Mesothelial cell of epicardium (in vitro differentiated cells): ENCODE measurements around the gene ADARB1. TPM values are rescaled to one million over a fixed set of nuclear protein-coding genes. Genes with fewer than 3 reads are reported as not detected.
A peak's percentile ranks its signal among the peaks of the same experiment; 100 is the strongest.

Experiments used
- DNase-seq, 2 experiments: peaks; one replicate each; pipeline ENCODE4 v3.0.0; 2021; ENCODE audit warnings: low spot score in 2 of 2; ENCODE audit not compliant: unreplicated experiment in 2 of 2
- H3K27ac Mint-ChIP-seq: 2 replicates; pipeline ENCODE4 v1.8.0; 2021; ENCODE audit warnings: mixed read lengths
- H3K27me3 Mint-ChIP-seq: 2 replicates; pipeline ENCODE4 v1.8.0; 2021; ENCODE audit warnings: low read depth, mixed read lengths
- H3K36me3 Mint-ChIP-seq: 2 replicates; pipeline ENCODE4 v1.8.0; 2021; ENCODE audit warnings: mixed read lengths
- H3K4me1 Mint-ChIP-seq: 2 replicates; pipeline ENCODE4 v1.8.0; 2021; ENCODE audit warnings: mixed read lengths
- H3K4me3 Mint-ChIP-seq: 2 replicates; pipeline ENCODE4 v1.8.0; 2021; ENCODE audit warnings: mild to moderate bottlenecking, moderate library complexity, mixed read lengths
- H3K9me3 Mint-ChIP-seq: 2 replicates; pipeline ENCODE4 v1.8.0; 2021; ENCODE audit warnings: mixed read lengths
- total RNA-seq: library from RNA; stranded (reverse); gene quantifications from 3 replicates; pipeline ENCODE4 v1.2.1, GENCODE V29; 2021
- TF ChIP-seq, protein P1 (sequence below): fragments of 200-600 bp; sonication (generic); IDR thresholded peaks from one replicate; pipeline ENCODE4 v1.5.0; 2021; ENCODE audit warnings: antibody characterized with exemption; ENCODE audit not compliant: unreplicated experiment

ADARB1 gene
- total RNA-seq, 1 donor from 2014 or later: 26.5 TPM

DNA sequence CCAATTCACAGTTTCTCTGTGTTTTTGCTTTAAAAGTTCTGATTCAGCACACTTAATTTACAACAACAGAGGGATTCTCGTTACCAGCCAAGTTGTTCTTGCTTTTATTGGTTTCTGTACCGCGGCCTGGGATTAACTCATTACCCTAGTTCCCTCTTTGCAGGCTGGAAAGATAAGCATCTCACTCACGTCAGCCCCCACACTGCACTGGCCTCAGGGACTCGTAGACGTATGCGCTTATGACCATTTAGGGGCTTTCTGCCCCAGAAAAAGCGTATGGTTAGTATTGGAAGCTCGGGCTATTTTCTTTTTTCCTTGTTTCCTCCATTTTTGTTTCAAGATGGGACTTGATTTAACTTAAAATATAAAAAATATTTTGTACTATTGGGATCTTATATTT is 137.3 kb downstream of the ADARB1 start:
- DNase-seq: no peak
- peaks cover 29% of the 10 kb centered on the region for H3K36me3 Mint-ChIP-seq
- H3K4me1 Mint-ChIP-seq: peaks cover 17% of the 10 kb centered on the region
- peak overlapping the region; percentile 71 for H3K27ac Mint-ChIP-seq
- TF ChIP-seq, protein P1, sequence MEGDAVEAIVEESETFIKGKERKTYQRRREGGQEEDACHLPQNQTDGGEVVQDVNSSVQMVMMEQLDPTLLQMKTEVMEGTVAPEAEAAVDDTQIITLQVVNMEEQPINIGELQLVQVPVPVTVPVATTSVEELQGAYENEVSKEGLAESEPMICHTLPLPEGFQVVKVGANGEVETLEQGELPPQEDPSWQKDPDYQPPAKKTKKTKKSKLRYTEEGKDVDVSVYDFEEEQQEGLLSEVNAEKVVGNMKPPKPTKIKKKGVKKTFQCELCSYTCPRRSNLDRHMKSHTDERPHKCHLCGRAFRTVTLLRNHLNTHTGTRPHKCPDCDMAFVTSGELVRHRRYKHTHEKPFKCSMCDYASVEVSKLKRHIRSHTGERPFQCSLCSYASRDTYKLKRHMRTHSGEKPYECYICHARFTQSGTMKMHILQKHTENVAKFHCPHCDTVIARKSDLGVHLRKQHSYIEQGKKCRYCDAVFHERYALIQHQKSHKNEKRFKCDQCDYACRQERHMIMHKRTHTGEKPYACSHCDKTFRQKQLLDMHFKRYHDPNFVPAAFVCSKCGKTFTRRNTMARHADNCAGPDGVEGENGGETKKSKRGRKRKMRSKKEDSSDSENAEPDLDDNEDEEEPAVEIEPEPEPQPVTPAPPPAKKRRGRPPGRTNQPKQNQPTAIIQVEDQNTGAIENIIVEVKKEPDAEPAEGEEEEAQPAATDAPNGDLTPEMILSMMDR: no peak
- peaks cover 14% of the 10 kb centered on the region for H3K9me3 Mint-ChIP-seq
- no peak overlapping the region for H3K4me3 Mint-ChIP-seq
- no peaks in the 10 kb centered on the region for H3K27me3 Mint-ChIP-seq

DNA sequence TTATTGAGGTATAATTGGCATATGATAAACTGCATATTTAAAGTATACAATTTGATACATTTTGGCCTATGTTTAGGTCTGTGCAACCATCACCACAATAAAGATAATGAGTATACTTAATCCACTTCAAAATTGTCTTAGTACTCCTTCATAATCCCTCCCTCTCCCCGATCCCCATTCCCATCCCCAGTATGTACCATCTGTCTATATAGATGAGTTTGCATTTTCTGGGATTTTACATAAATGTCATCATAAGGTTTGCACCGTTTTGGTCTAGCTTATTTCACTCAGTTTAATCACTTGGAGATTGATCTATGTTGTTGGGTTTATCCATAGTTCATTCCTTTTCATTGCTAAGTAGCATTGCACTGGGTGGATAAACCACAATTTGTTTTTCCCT is 139.0 kb downstream of the ADARB1 start:
- H3K9me3 Mint-ChIP-seq: peaks cover 31% of the 10 kb centered on the region
- DNase-seq: no peak
- peaks cover 17% of the 10 kb centered on the region for H3K4me1 Mint-ChIP-seq
- H3K4me3 Mint-ChIP-seq: no peak overlapping the region
- TF ChIP-seq, protein P1: no peak
- no peaks in the 10 kb centered on the region for H3K27me3 Mint-ChIP-seq
- no peak overlapping the region for H3K27ac Mint-ChIP-seq
- H3K36me3 Mint-ChIP-seq: peaks cover 42% of the 10 kb centered on the region

DNA sequence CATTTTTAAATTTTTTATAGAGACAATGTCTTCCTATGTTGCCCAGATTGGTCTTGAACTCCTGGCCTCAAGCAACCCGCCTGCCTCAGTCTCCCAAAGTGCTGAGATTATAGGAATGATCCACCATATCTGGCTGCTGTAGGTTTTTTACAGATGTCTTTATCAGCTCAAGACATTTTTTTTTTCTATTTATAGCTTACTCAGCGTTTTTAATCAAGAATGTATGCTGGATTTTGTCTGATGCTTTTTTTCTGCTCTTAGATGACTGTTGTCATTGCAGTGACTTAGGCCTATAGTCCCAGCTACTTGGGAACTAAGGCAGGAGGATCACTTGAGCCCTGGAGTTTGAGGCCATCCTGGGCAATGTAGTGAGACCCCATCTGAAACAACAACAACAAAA is 140.8 kb downstream of the ADARB1 start:
- DNase-seq: no peak
- Mint-ChIP-seq H3K36me3 (peaks cover 44% of the 10 kb centered on the region), H3K4me3 (no peak overlapping the region), H3K9me3 (peaks cover 35% of the 10 kb centered on the region), H3K27ac (no peak overlapping the region), H3K27me3 (no peaks in the 10 kb centered on the region), H3K4me1 (peaks cover 22% of the 10 kb centered on the region)
- TF ChIP-seq, protein P1: no peak

DNA sequence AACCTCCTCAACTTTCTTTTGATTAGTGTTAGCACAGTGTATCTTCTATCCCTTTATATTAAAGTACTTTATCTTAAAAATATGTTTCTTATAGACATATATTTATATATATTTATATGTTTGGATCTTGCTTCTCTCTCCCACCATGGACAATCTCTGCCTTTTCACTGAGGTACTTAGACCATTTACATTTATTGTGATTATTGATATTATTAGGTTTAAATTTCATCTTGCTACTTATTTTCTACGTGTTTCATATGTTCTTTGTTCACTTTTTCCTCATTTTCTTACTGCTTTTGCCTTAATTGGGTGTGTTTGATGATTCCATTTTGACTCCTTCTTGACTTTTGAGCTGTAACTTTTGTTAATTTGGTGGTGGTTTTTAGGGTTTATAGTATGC is 142.6 kb downstream of the ADARB1 start:
- H3K27ac Mint-ChIP-seq: no peak overlapping the region
- peaks cover 9% of the 10 kb centered on the region for H3K4me1 Mint-ChIP-seq
- H3K9me3 Mint-ChIP-seq: peaks cover 35% of the 10 kb centered on the region
- H3K36me3 Mint-ChIP-seq: peaks cover 50% of the 10 kb centered on the region
- H3K27me3 Mint-ChIP-seq: no peaks in the 10 kb centered on the region
- H3K4me3 Mint-ChIP-seq: no peak overlapping the region
- DNase-seq: no peak
- TF ChIP-seq, protein P1: no peak

DNA sequence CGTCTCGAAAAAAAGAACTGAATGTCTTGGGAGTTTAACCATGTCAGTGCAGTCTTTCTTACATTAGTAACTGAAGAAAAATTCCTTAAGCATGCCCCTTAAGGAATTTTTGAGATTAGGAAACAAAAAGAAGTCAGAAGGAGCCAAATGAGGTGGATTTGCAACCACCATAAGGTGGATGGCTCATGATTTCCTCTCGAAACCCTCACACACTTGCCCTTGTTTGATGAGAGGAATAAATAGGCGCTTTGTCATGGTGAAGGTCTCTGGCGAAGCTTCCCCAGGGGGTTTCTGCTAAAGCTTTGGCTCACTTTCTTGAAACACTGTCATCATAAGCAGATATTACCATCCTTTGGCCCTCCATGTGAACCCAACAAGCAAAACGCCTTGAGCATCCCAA is 145.1 kb downstream of the ADARB1 start:
- H3K9me3 Mint-ChIP-seq: peaks cover 30% of the 10 kb centered on the region
- no peaks in the 10 kb centered on the region for H3K27me3 Mint-ChIP-seq
- peaks cover 40% of the 10 kb centered on the region for H3K36me3 Mint-ChIP-seq
- no peak for DNase-seq
- H3K4me1 Mint-ChIP-seq: peaks cover 4% of the 10 kb centered on the region
- no peak overlapping the region for H3K27ac Mint-ChIP-seq
- no peak overlapping the region for H3K4me3 Mint-ChIP-seq
- TF ChIP-seq, protein P1: no peak

DNA sequence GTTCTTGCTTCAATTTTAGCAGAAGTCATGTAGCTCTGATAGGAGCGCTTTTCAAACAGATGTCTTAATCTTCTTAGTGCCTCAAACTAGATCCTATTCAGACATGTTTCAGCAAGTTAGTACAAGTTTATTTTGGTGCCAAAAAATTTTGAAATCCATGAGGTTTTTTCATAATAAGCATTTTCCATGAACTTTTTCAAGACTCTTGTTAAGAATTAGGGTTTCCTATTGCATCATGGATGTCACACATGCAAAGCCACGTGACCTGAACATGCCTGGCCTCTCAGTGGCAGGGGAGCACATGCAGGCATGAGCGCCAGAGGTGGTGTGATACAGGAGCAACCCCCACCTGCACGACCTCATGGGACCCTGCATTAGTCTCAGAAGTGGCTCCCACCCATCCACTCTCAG is 145.7 kb downstream of the ADARB1 start:
- peaks cover 4% of the 10 kb centered on the region for H3K4me1 Mint-ChIP-seq
- TF ChIP-seq, protein P1: no peak
- H3K36me3 Mint-ChIP-seq: peaks cover 36% of the 10 kb centered on the region
- H3K27me3 Mint-ChIP-seq: no peaks in the 10 kb centered on the region
- no peak overlapping the region for H3K4me3 Mint-ChIP-seq
- no peak overlapping the region for H3K27ac Mint-ChIP-seq
- peaks cover 30% of the 10 kb centered on the region for H3K9me3 Mint-ChIP-seq
- no peak for DNase-seq
